K562 (cell line): ENCODE results near the gene NMNAT2. TPM values are rescaled to one million over a fixed set of nuclear protein-coding genes. Genes with fewer than 3 reads are reported as not detected.

Experiments
- ATAC-seq: fragments of 200-7000 bp; cut with Tn5 transposase; 3 replicates; pipeline ENCODE4 v1.9.1; 2020; ENCODE audit warnings: moderate library complexity
- BruUV-seq: library from RNA; stranded (reverse); fragments of 400-500 nt; replicated peaks from 2 replicates; lab custom pipeline; 2021; lab: Mats Ljungman, UMichigan
- CTCF ChIA-PET: fragments of 300-600 bp; formaldehyde crosslinking; extraction: SDS; loops from one replicate; lab custom pipeline; 2021; ENCODE audit warnings: low intra/inter-chr PET ratio; lab: Yijun Ruan, JAX
- POLR2A ChIA-PET: fragments of 300-600, 350-650 bp; sonication (Branson Sonifier 250); formaldehyde crosslinking; extraction: SDS; loops from one replicate; lab custom pipeline; 2021; ENCODE audit warnings: antibody characterized with exemption, inconsistent platforms; lab: Yijun Ruan, JAX
- DNase-seq, 4 experiments: peaks; one replicate each; pipeline versions ENCODE4 v3.0.0 to v3.0.0-alpha.2; 2011 to 2018; ENCODE audit warnings: low spot score in 3 of 4, mixed read lengths in 3 of 4; ENCODE audit errors: extremely low read depth in 1 of 4
- FAIRE-seq: peaks from 2 replicates; lab custom pipeline; 2011; peaks lifted over from hg19 to GRCh38; lab: Jason Lieb, UNC
- H2AFZ ChIP-seq: 2 replicates; pipeline ENCODE4 v1.6.0; 2011; ENCODE audit warnings: low read depth, low read length, control low read depth, inconsistent platforms
- H3K27ac ChIP-seq: fragments of 200-600 bp; 3 replicates; pipeline ENCODE4 v1.8.0; 2011; ENCODE audit warnings: low read depth, mild to moderate bottlenecking, control low read depth, inconsistent platforms, low read length, moderate library complexity, mixed read lengths; ENCODE audit errors: extremely low read depth
- H3K27me3 ChIP-seq, 2 experiments: fragments of 300-600 bp in 1 of 2; 2 replicates in 1 of 2; 3 replicates in 1 of 2; pipeline versions ENCODE4 v1.6.0 to v1.8.0; 2011; ENCODE audit warnings: inconsistent platforms in 2 of 2, low read length in 2 of 2, mild to moderate bottlenecking in 1 of 2, mixed read lengths in 1 of 2, moderate library complexity in 1 of 2; ENCODE audit not compliant: control insufficient read depth in 2 of 2, insufficient read depth in 2 of 2
- H3K36me3 ChIP-seq: fragments of 300-600 bp; 3 replicates; pipeline ENCODE4 v1.8.0; 2011; ENCODE audit warnings: mild to moderate bottlenecking, low read length, inconsistent platforms; ENCODE audit not compliant: control insufficient read depth, insufficient read depth
- H3K4me1 ChIP-seq, 2 experiments: fragments of 200-600 bp in 1 of 2; replicated peaks in 1 of 2; 2 replicates in 1 of 2; 3 replicates in 1 of 2; pipeline versions ENCODE4 v1.5.1 to v1.8.0; 2011; ENCODE audit warnings: inconsistent platforms in 2 of 2, low read length in 2 of 2, mild to moderate bottlenecking in 1 of 2, mixed read lengths in 1 of 2, moderate library complexity in 1 of 2; ENCODE audit not compliant: control insufficient read depth in 2 of 2, insufficient read depth in 2 of 2
- H3K4me2 ChIP-seq: 2 replicates; pipeline ENCODE4 v1.6.1; 2011; ENCODE audit warnings: low read length, control low read depth, inconsistent platforms, mixed read lengths; ENCODE audit not compliant: insufficient read depth
- H3K4me3 ChIP-seq: fragments of 200-600 bp; sonication (generic), shearing (Covaris generic); 2 replicates; pipeline ENCODE4 v1.5.1; 2016; ENCODE audit warnings: control low read depth, inconsistent platforms
- H3K79me2 ChIP-seq: fragments of 200-600 bp; 3 replicates; pipeline ENCODE4 v1.8.0; 2011; ENCODE audit warnings: low read length, inconsistent platforms; ENCODE audit not compliant: control insufficient read depth, insufficient read depth
- H3K9ac ChIP-seq, 2 experiments: 2 replicates each; pipeline versions ENCODE4 v1.6.0 to v1.6.1; 2011; ENCODE audit warnings: low read depth in 2 of 2, low read length in 2 of 2, control low read depth in 1 of 2, inconsistent platforms in 1 of 2, mild to moderate bottlenecking in 1 of 2, mixed read lengths in 1 of 2; ENCODE audit not compliant: insufficient read depth in 1 of 2
- H3K9me1 ChIP-seq: one replicate; pipeline ENCODE4 v1.6.0; 2011; ENCODE audit warnings: inconsistent platforms, mild to moderate bottlenecking, low read length, moderate library complexity; ENCODE audit not compliant: control insufficient read depth, insufficient read depth
- H3K9me3 ChIP-seq: replicated peaks from 2 replicates; pipeline ENCODE4 v1.5.1; 2011; ENCODE audit warnings: low read depth, low read length, inconsistent platforms; ENCODE audit not compliant: control insufficient read depth, insufficient read depth
- H4K20me1 ChIP-seq: replicated peaks from 2 replicates; pipeline ENCODE4 v1.6.1; 2011; ENCODE audit warnings: low read length, inconsistent platforms, mixed read lengths; ENCODE audit not compliant: control insufficient read depth, insufficient read depth
- CBFA2T2 ChIP-seq: fragments of 450-650 bp; conservative IDR thresholded peaks from 2 replicates; pipeline ENCODE4 v1.6.1; 2017; ENCODE audit warnings: mild to moderate bottlenecking
- CLOCK ChIP-seq: fragments of 250-450 bp; sonication (Bioruptor Pico); IDR thresholded peaks from 2 replicates; pipeline ENCODE4 v1.4.0; 2020; ENCODE audit warnings: mild to moderate bottlenecking, moderate library complexity, borderline replicate concordance
- DACH1 ChIP-seq: fragments of 450-650 bp; IDR thresholded peaks from 2 replicates; pipeline ENCODE4 v1.6.1; 2018; ENCODE audit not compliant: partially characterized antibody
- ESRRA ChIP-seq: fragments of 450-650 bp; IDR thresholded peaks from 2 replicates; pipeline ENCODE4 v1.6.1; 2014; ENCODE audit warnings: low read depth, mild to moderate bottlenecking, moderate library complexity, borderline replicate concordance
- HCFC1 ChIP-seq: IDR thresholded peaks from 2 replicates; pipeline ENCODE4 v1.6.1; 2012; ENCODE audit warnings: low read depth, low read length, improper control_type of control experiment
- HNRNPH1 ChIP-seq: fragments of 200-400 bp; formaldehyde crosslinking; optimal IDR thresholded peaks from 2 replicates; pipeline ENCODE3; 2017; ENCODE audit warnings: low read depth, mild to moderate bottlenecking, low read length, moderate library complexity
- IRF2 ChIP-seq: sonication (generic); formaldehyde crosslinking; IDR thresholded peaks from 2 replicates; pipeline ENCODE4 v1.8.1; 2022; ENCODE audit warnings: mild to moderate bottlenecking, missing genetic modification reagents
- KAT7 ChIP-seq: sonication (generic); formaldehyde crosslinking; IDR thresholded peaks from 2 replicates; pipeline ENCODE4 v1.8.0; 2022; ENCODE audit warnings: missing genetic modification reagents, mild to moderate bottlenecking, borderline replicate concordance
- MTA1 ChIP-seq: fragments of 450-650 bp; IDR thresholded peaks from 2 replicates; pipeline ENCODE4 v1.6.1; 2017; ENCODE audit warnings: borderline replicate concordance
- POLR3A ChIP-seq: IDR thresholded peaks from 2 replicates; pipeline ENCODE4 v1.6.1; 2011; ENCODE audit warnings: borderline replicate concordance, mild to moderate bottlenecking, moderate library complexity; ENCODE audit not compliant: insufficient read length, insufficient read depth; ENCODE audit errors: extremely low read depth
- SIN3A ChIP-seq, 2 experiments: fragments of 150-350 bp in 1 of 2; IDR thresholded peaks; 2 replicates each; pipeline ENCODE4 v1.6.1; 2011 to 2016; ENCODE audit warnings: borderline replicate concordance in 2 of 2, low read depth in 2 of 2, low read length in 2 of 2, mild to moderate bottlenecking in 2 of 2, moderate library complexity in 2 of 2; ENCODE audit not compliant: control insufficient read depth in 1 of 2
- SIN3B ChIP-seq: fragments of 450-650 bp; IDR thresholded peaks from 2 replicates; pipeline ENCODE4 v1.6.1; 2017; ENCODE audit warnings: low read depth, mild to moderate bottlenecking, moderate library complexity
- SMARCE1 ChIP-seq: fragments of 450-650 bp; IDR thresholded peaks from 2 replicates; pipeline ENCODE4 v1.7.1; 2016; ENCODE audit warnings: mild to moderate bottlenecking
- SNRNP70 ChIP-seq: fragments of 200-400 bp; formaldehyde crosslinking; optimal IDR thresholded peaks from 2 replicates; pipeline ENCODE3; 2017; ENCODE audit warnings: low read depth, low read length
- ZNF224 ChIP-seq: sonication (generic); formaldehyde crosslinking; IDR thresholded peaks from 2 replicates; pipeline ENCODE4 v1.8.0; 2022; ENCODE audit warnings: mild to moderate bottlenecking, missing genetic modification reagents
- ZNF41 ChIP-seq: fragments of 250-450 bp; sonication (Bioruptor Pico); conservative IDR thresholded peaks from 2 replicates; pipeline ENCODE4 v1.4.0; 2020; ENCODE audit warnings: mild to moderate bottlenecking
- WGBS: fragments of 100-300 bp; shearing (Covaris generic); methylation state at CpG from one replicate; pipeline ENCODE4 v1.1.6; 2016; ENCODE audit warnings: low coverage, mixed read lengths; ENCODE audit not compliant: insufficient coverage; ENCODE audit errors: missing lambda C conversion rate; 5-methylcytosine and 5-hydroxymethylcytosine counted together
- in situ Hi-C: fragments of 300-500 bp; cut with MboI; formaldehyde crosslinking; loops from 4 replicates; pipeline ENCODE4 v1.15.0; 2018; ENCODE audit warnings: inconsistent platforms, mixed read lengths
- intact Hi-C: fragments of 100-400 bp; cut with micrococcal nuclease; formaldehyde crosslinking; loops from 2 replicates; pipeline ENCODE4 v1.14.2; 2022
- polyA plus RNA-seq, 8 experiments: library from polyadenylated mRNA; depleted of rRNA in 4 of 8; stranded (reverse) in 5 of 8; unstranded in 3 of 8; fragments of >200 nt; fragmentation: Nextera tagmentation in 2 of 8; fragmentation: Illumina TruSeq in 1 of 8; extraction: Ambion mirVana in 2 of 8; extraction: Trizol in 1 of 8; gene quantifications; 2 replicates each; pipeline versions ENCODE4 v1.2.1 to v1.2.3, GENCODE V29; 2011 to 2014; ENCODE audit warnings: inconsistent platforms in 1 of 8, missing spikeins in 1 of 8
- total RNA-seq, 7 experiments: library from RNA; depleted of rRNA in 6 of 7; stranded (reverse); fragments of >200 nt in 6 of 7; fragmentation: Illumina TruSeq in 2 of 7; extraction: Trizol in 2 of 7; gene quantifications; 2 replicates each; pipeline versions ENCODE4 v1.2.1 to v1.2.3, GENCODE V29; 2011 to 2021; ENCODE audit warnings: low replicate concordance in 1 of 7
- TF ChIP-seq, protein P1 (sequence below): sonication (generic); formaldehyde crosslinking; IDR thresholded peaks from 2 replicates; pipeline ENCODE4 v1.8.0; 2022; ENCODE audit warnings: mild to moderate bottlenecking, missing genetic modification reagents
- TF ChIP-seq, protein P2 (sequence below): fragments of 250-450 bp; sonication (Bioruptor Pico); IDR thresholded peaks from 2 replicates; pipeline ENCODE4 v1.8.0; 2021; ENCODE audit warnings: borderline replicate concordance, mild to moderate bottlenecking, moderate library complexity; ENCODE audit not compliant: poor library complexity, severe bottlenecking
- TF ChIP-seq, protein P3 (sequence below): sonication (generic); formaldehyde crosslinking; IDR thresholded peaks from 2 replicates; pipeline ENCODE4 v1.5.0; 2020; ENCODE audit warnings: missing genetic modification reagents

NMNAT2 gene
- total and polyA plus RNA-seq, 9 of the 15 experiments (the other 6 are each of a cell fraction or from before 2014, with no cell fraction given), result not detected

GRCh38 chr1:183283286-183283685 is 134.9 kb downstream of the NMNAT2 start:
- no peaks in the 10 kb centered on the region for H3K9me1 ChIP-seq
- ATAC-seq (no peak), DNase-seq (no peak)
- whole genome bisulfite sequencing, result 0% methylated on average over 5 of the region's 5 CpGs
- H3K9ac ChIP-seq, result no peak overlapping the region
- no peak overlapping the region for H3K27ac ChIP-seq
- no TSS peak for BruUV-seq
- POLR2A ChIA-PET, result interaction anchor here (0.9 kb wide), 1 partner anchor 11 kb away, joined by 4 read pairs; no protein-coding TSS in a partner anchor
- no peak overlapping the region for H3K4me3 ChIP-seq
- no peaks in the 10 kb centered on the region for H3K36me3 ChIP-seq
- TF ChIP-seq, protein P1, sequence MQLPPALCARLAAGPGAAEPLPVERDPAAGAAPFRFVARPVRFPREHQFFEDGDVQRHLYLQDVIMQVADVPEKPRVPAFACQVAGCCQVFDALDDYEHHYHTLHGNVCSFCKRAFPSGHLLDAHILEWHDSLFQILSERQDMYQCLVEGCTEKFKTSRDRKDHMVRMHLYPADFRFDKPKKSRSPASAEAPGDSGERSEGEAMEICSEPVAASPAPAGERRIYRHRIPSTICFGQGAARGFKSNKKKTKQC (CRISPR knock-in tag), result no peak
- no peak for TF ChIP-seq SIN3A (IDR thresholded peaks at IDR 0.05; ENCODE audit: borderline replicate concordance in 2 of 2, control insufficient read depth in 1 of 2, low read depth in 2 of 2, low read length in 2 of 2)
- no peak for TF ChIP-seq ESRRA
- TF ChIP-seq HNRNPH1, result no peak
- no peak for TF ChIP-seq CBFA2T2
- no peak for TF ChIP-seq POLR3A
- TF ChIP-seq KAT7 (CRISPR knock-in tag), result no peak
- TF ChIP-seq SMARCE1, result no peak
- TF ChIP-seq HCFC1, result no peak
- TF ChIP-seq SNRNP70, result no peak
- TF ChIP-seq, protein P2, sequence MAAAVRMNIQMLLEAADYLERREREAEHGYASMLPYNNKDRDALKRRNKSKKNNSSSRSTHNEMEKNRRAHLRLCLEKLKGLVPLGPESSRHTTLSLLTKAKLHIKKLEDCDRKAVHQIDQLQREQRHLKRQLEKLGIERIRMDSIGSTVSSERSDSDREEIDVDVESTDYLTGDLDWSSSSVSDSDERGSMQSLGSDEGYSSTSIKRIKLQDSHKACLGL (CRISPR knock-in tag), result no peak
- no peak for TF ChIP-seq IRF2 (CRISPR knock-in tag)
- TF ChIP-seq SIN3B, result no peak
- TF ChIP-seq ZNF41, result no peak
- no peak for TF ChIP-seq DACH1
- TF ChIP-seq MTA1, result no peak
- TF ChIP-seq, protein P3, sequence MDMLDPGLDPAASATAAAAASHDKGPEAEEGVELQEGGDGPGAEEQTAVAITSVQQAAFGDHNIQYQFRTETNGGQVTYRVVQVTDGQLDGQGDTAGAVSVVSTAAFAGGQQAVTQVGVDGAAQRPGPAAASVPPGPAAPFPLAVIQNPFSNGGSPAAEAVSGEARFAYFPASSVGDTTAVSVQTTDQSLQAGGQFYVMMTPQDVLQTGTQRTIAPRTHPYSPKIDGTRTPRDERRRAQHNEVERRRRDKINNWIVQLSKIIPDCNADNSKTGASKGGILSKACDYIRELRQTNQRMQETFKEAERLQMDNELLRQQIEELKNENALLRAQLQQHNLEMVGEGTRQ (CRISPR knock-in tag), result no peak
- no peak for TF ChIP-seq ZNF224 (CRISPR knock-in tag)
- no peak for TF ChIP-seq CLOCK (CRISPR knock-in tag)
- TF ChIP-seq, all 486 proteins: peak for 0
- Histone ChIP-seq H3K27me3 (peaks cover 19 to 63% of the 10 kb centered on the region in 2 experiments; a peak in 4 of 5 replicates), H3K4me2 (no peak overlapping the region), H4K20me1 (0 out of 2 replicates have a peak, but pooled peaks cover 10% of the 10 kb centered on the region), H3K9me3 (no peaks in the 10 kb centered on the region), H3K79me2 (no peaks in the 10 kb centered on the region), H3K4me1 (no peaks in the 10 kb centered on the region), H2AFZ (no peak overlapping the region)
- CTCF ChIA-PET, result no interaction called here
- in situ Hi-C loops, result loop anchor here (5.0 kb wide), 1 partner anchor 339 kb away; no protein-coding TSS in a partner anchor
- intact Hi-C loops, result loop anchor here (5.0 to 10.0 kb wide), 2 partner anchors 189 to 632 kb away; partner anchors contain the start of gene SMG7
- no peak for FAIRE-seq
